ENCODE results near the gene PPM1G. TPM values are rescaled to one million over a fixed set of nuclear protein-coding genes. Genes with fewer than 3 reads are reported as not detected.
A peak's percentile ranks its signal among the peaks of the same experiment; 100 is the strongest.
"Not testable (repeated sequence)": the region's sequence is repeated elsewhere in the genome, so short reads cannot be mapped to it uniquely, and the experiment has no call there.

The PPM1G gene
- 23.3 TPM for total RNA-seq

DNA sequence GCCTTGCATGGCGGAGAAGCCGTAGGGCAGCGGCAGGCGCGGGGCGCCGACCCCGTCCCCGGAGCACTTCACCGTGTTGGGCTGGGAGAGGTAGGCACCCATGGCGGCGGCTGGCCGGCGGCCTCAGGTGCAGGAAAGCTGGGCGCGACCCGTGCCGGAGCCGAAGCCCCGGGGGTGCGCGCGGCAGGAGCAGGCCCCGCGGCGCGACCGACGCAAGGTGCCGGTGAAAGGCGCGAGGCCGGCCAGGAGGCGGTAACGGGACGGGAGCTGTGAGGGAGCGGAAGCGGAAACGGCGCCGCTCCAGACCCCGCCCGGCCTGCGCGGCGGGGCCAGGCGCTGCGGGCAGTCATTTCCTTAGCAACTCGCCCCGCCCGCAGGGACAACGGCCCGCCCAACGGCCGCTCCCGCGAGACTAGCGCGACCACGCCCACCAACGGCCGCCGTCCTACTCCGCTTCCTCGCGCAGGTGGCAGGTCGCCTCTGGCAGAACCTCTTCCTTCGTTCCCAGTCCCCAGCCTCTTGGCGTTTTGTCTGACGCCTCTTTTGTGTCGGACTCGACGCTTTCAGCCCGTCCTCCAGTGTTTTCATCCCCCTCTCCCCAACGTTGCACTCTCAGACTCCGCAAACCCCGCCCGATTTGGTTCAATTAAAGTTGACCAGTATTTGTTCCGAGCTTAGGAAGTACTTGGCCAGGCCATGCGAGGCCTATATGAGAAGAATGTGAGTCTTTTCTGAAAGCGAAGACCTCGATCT lies at the start of gene PPM1G:
Gene PPM1G, minus strand, starts transcription at position 271 of the 753 bp plus-strand sequence. Its CDS starts 169 bp downstream, at position 102.
- ATAC-seq, result peak; percentile 98
- DNase-seq (ENCODE audit: low spot score), result peak; percentile 98

DNA sequence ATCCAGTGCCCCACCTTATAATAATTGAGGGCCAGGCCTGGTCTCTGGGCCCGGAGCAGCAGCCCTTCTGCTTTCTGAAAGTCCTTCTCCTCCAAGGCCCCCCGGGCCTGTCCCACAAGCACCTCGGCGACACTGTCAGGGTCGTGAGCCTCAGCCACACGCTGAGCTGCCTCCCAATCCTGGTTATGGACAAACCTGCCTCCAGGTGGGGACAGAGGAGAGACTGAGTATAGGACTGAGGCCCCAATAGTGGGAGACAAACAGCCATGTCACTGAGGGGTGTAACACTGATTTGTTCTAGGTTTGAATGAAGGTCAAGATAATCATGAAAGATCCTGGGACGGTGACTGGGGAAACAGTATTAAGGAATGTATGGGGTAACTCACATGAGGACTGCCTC lies 44.6 kb upstream of the PPM1G start:
- DNase-seq (ENCODE audit: low spot score) (no peak), ATAC-seq (no peak)

DNA sequence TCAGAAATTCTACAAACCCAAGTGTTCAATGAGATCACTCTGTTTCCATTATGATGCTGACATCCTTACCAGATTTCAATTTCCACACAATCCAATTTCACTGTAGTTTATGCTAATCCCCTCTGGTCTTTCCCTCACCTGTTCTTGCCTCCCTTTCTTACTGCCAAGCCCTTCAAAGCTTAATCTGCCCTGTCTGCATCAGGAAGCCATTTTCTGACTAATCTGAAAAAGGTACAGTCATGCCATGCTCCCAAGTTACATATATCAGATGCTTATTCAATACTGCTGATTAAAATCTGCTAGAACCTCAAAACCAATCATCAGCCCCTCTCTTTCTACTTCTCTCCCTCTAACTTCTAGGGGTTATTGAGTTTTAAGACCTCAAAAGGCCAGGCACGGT lies 41.7 kb upstream of the PPM1G start:
- ATAC-seq (no peak), DNase-seq (ENCODE audit: low spot score) (no peak)

- DNase-seq (ENCODE audit: low spot score), result no peak
- no peak for ATAC-seq
Observed at GRCh38 chr2:27448381-27448780, 39.0 kb upstream of the PPM1G start.

- peak; percentile 61 for DNase-seq (ENCODE audit: low spot score)
- ATAC-seq, result peak; percentile 65
Observed at GRCh38 chr2:27446057-27446456, 36.7 kb upstream of the PPM1G start.

DNA sequence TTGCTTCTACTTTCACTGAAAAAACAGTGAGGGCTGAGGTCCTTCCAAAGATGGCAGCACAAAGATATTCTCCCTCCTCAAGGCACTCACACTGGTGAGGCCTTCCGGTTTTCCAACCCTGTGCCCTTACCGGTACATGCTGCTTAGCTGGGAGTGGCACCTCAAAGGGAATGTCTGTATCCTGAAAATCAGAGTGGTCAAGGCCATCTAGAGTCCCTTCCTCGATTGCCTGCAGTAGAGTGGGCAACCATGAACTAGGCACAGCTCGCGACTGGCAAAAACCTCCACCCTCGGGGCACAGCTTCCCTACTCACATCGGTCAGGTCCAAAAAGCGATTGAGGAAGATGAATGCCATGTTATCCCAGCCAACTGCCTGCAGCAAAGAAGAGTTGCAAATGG lies 36.2 kb upstream of the PPM1G start:
- ATAC-seq (no peak), DNase-seq (ENCODE audit: low spot score) (no peak)

DNA sequence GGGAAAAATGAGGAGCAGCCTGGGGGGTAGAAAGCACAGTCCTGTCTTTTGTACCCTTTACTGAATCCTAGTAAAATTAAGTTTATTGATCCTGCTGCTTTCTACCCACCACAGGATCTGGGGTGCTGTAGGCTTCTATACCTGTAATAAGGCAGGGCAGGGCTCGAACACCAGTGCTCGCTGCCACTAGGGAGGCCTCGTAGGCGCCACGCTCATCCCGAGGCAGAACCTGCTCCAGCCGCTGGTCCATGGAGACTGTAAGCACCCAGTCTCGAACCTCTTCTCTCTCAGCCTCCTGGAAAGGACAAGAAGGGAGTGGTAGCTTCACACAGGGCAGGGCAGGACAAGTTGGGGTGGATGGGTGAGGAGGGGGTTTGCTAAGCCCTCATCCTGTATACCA lies 35.8 kb upstream of the PPM1G start:
- DNase-seq (ENCODE audit: low spot score) (no peak), ATAC-seq (no peak)

- DNase-seq (ENCODE audit: low spot score), result no peak
Observed at GRCh38 chr2:27442920-27443282, 33.5 kb upstream of the PPM1G start.

DNA sequence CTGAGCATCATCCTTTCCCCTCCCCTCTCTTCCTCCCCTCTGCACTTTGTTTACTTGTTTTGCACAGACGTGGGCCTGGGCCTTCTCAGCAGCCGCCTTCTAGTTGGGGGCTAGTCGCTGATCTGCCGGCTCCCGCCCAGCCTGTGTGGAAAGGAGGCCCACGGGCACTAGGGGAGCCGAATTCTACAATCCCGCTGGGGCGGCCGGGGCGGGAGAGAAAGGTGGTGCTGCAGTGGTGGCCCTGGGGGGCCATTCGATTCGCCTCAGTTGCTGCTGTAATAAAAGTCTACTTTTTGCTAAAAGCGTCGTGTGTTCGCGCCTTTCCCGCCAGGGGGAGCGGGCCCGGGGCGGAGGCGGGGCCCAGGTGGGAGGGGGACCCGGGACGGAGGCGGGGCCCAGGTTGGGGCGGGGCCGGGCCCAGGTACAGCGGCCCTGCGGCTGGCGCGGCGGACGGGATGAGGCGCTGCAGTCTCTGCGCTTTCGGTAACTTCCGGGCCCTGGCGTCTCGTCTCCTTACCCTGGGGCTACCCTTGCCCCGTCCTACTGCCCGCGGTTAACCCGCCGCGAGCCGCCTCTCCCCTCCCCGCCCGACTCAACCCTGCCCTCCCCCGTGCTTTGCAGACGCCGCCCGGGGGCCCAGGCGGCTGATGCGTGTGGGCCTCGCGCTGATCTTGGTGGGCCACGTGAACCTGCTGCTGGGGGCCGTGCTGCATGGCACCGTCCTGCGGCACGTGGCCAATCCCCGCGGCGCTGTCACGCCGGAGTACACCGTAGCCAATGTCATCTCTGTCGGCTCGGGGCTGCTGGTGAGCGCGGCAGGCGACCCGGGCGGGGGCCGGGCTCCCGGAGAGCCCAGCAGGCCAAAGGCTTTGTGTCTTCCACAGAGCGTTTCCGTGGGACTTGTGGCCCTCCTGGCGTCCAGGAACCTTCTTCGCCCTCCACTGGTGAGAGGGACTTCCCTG lies 32.8 kb upstream of the PPM1G start, which contains the start of gene KRTCAP3:
Gene KRTCAP3, plus strand, starts transcription at position 424 of the 962 bp plus-strand sequence. Its CDS starts 32 bp downstream, at position 456.
- ATAC-seq (peak; percentile 95), DNase-seq (ENCODE audit: low spot score) (peak; percentile 69)

More at GRCh38 chr2:27442920-27443282, 33.5 kb upstream of the PPM1G start:
- ATAC-seq, result peak; percentile 5

- ATAC-seq (no peak), DNase-seq (ENCODE audit: low spot score) (no peak)
Observed at GRCh38 chr2:27441226-27441926, 32.0 kb upstream of the PPM1G start.

DNA sequence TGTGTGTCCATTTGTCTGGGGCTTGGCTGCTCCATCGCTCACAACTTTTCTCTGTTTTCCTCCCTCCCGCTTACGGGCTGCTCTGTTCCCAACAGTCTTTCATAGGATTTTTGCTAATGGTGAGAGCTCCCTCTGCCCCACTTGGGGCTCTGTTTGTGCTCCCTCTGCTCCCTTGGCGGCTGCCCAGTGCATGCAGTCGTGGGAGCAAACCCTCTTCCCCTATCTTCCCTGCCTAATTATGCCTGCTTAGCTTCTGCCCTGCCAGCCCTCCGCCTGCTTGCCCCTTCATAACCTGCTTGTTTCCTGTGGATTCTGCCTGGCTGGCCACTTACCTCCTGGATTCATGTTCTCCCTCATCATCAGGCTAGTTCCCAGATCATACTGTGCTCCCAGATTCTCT lies 26.2 kb upstream of the PPM1G start:
- no peak for ATAC-seq
- DNase-seq (ENCODE audit: low spot score), result no peak

- no peak for DNase-seq (ENCODE audit: low spot score)
- no peak for ATAC-seq
Observed at GRCh38 chr2:27431395-27431794, 22.0 kb upstream of the PPM1G start.

GRCh38 chr2:27428978-27429541 lies 19.7 kb upstream of the PPM1G start:
- ATAC-seq, result peak; percentile 88

GRCh38 chr2:27428213-27428977 lies 19.0 kb upstream of the PPM1G start, which contains the start of gene NRBP1:
Gene NRBP1 (plus strand): TSS chr2:27428631. CDS start chr2:27433274, 4,643 bp downstream.
- DNase-seq (ENCODE audit: low spot score), result peak; percentile 95
- ATAC-seq, result peak; percentile 93

More at GRCh38 chr2:27428978-27429541, 19.7 kb upstream of the PPM1G start:
- peak; percentile 91 for DNase-seq (ENCODE audit: low spot score)

DNA sequence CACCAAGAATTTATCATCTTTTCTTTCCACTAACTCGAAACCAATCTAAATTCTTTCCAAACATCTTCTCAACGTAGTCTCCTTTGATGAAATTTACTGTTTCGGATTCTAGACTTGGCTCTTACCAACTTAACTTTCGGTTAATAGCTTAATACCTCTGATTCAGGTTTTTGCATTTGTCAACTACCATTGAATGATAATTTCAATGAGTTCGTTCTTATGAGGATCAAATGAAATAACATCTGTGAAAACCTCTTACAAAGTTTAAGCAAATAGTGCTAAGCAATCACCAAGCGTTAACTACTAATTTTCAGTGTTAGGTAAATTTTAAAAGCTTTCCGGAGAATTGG lies 18.4 kb upstream of the PPM1G start:
- ATAC-seq, result no peak
- no peak for DNase-seq (ENCODE audit: low spot score)

DNA sequence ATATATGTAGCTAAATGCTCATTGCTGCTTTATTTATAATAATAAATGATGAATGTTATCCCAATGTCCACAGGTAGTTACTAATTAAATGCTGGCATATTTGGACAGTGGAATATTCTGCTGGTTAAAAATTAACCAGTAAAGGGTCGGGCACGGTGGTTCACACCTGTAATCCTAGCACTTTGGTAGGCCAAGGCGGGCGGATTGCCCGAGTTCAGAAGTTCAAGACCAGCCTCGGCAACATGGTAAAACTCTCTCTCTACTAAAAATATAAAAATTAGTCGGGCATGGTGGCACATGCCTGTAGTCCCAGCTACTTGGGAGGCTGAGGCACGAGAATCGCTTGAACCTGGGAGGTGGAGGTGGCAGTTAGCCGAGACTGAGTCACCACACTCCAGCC lies 15.6 kb upstream of the PPM1G start:
- not testable (repeated sequence) for ATAC-seq; DNase-seq (ENCODE audit: low spot score)

- DNase-seq (ENCODE audit: low spot score) (peak; percentile 14), ATAC-seq (no peak)
Observed at GRCh38 chr2:27422958-27423357, 13.6 kb upstream of the PPM1G start.

GRCh38 chr2:27421660-27422250 lies 12.4 kb upstream of the PPM1G start:
- ATAC-seq, result peak; percentile 82
- peak; percentile 18 for DNase-seq (ENCODE audit: low spot score)

- DNase-seq (ENCODE audit: low spot score) (no peak), ATAC-seq (no peak)
Observed at GRCh38 chr2:27420996-27421395, 11.6 kb upstream of the PPM1G start.

Measured in left lobe of liver (tissue), 2 donors.